Esophagus muscularis mucosa (tissue), 4 donors: ENCODE data around the gene DOCK1. TPM values are rescaled to one million over a fixed set of nuclear protein-coding genes. Genes with fewer than 3 reads are reported as not detected.

Source experiments
- DNase-seq: peaks from one replicate; pipeline ENCODE4 v3.0.0-alpha.2; 2017; ENCODE audit errors: extremely low spot score
- H3K27ac ChIP-seq, 4 donors: fragments of 200-600 bp; sonication (generic); replicated peaks in 1 of 4; 1 replicate in 3 of 4; 2 replicates in 1 of 4; pipeline ENCODE4 v1.5.1; 2016 to 2019; ENCODE audit warnings: mild to moderate bottlenecking in 1 of 4
- H3K27me3 ChIP-seq, 4 donors: fragments of 200-600 bp; sonication (generic); one replicate each; pipeline versions ENCODE4 v1.5.1 to v1.6.0; 2016 to 2019
- H3K36me3 ChIP-seq, 4 donors: fragments of 200-600 bp; sonication (generic); one replicate each; pipeline ENCODE4 v1.5.1; 2016 to 2019
- H3K4me1 ChIP-seq, 4 donors: fragments of 200-600 bp; sonication (generic); one replicate each; pipeline ENCODE4 v1.5.1; 2016 to 2019
- H3K4me3 ChIP-seq, 4 donors: fragments of 200-600 bp; sonication (generic); 1 replicate in 2 of 4; 2 replicates in 2 of 4; pipeline ENCODE4 v1.5.1; 2016 to 2019; ENCODE audit warnings: mild to moderate bottlenecking in 4 of 4, moderate library complexity in 1 of 4
- H3K9me3 ChIP-seq, 4 donors: fragments of 200-600 bp; sonication (generic); 1 replicate in 3 of 4; 2 replicates in 1 of 4; pipeline ENCODE4 v1.5.1; 2016 to 2019
- CTCF ChIP-seq, 3 experiments: fragments of 200-600 bp in 2 of 3; fragments of 450-650 bp in 1 of 3; sonication (generic) in 2 of 3; IDR thresholded peaks; one replicate each; pipeline ENCODE4 v1.5.1; 2017 to 2019; ENCODE audit warnings: antibody characterized with exemption in 3 of 3, mild to moderate bottlenecking in 2 of 3, moderate library complexity in 1 of 3
- EP300 ChIP-seq: sonication (generic); formaldehyde crosslinking; IDR thresholded peaks from one replicate; pipeline ENCODE4 v1.6.1; 2017; ENCODE audit warnings: antibody characterized with exemption
- POLR2A ChIP-seq: fragments of 450-650 bp; IDR thresholded peaks from one replicate; pipeline ENCODE4 v1.6.1; 2017; ENCODE audit warnings: antibody characterized with exemption, moderate library complexity, mild to moderate bottlenecking, low read depth
- POLR2AphosphoS5 ChIP-seq, 2 donors: sonication (generic); formaldehyde crosslinking; IDR thresholded peaks; one replicate each; pipeline ENCODE4 v1.6.1; 2017; ENCODE audit warnings: antibody characterized with exemption in 2 of 2
- WGBS: methylation state at CpG from one replicate; pipeline ENCODE4 v1.1.5; 2018; 5-methylcytosine and 5-hydroxymethylcytosine counted together
- intact Hi-C: fragments of 100-400 bp; cut with DNase I; formaldehyde crosslinking; loops from one replicate; pipeline ENCODE4 v1.15.1; 2023
- total RNA-seq, 4 donors: library from RNA; depleted of rRNA; stranded (reverse); fragments of >200 nt; gene quantifications; one replicate each; pipeline versions ENCODE4 v1.1.0 to v1.2.1, GENCODE V29; 2016

DOCK1 gene
- total RNA-seq, 4 donors from 2014 or later = 41.4 to 60.3 (median 55.3) TPM

DNA sequence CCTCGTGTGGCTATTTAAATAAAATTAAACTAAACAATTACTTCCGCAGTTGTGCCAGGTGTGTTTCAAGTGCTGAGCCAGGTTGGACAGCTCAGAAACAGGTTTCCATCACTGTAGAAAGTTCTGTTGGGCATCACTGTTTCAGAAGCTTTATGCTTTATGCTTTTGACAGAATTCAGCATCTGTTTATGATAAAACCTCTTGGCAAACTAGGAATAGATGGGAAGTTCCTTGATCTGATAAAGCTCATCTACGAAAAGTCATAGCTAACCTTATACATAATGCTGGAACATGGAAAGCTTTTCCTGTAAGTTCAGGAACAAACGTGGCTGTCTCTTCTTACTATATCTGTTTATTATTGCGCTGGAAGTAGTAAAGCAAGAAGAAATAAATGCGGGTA lies 143.4 kb downstream of the DOCK1 start:
- 84% methylated on average over 6 of the region's 6 CpGs for WGBS
- no peak overlapping the region for H3K4me3 ChIP-seq
- intact Hi-C loops = no loop called here

GRCh38 chr10:127052001-127052400 lies 146.8 kb downstream of the DOCK1 start:
- no peak for DNase-seq
- WGBS = 87% methylated on average over 9 of the region's 9 CpGs
- peaks cover 0 to 4% (median 1%) of the 10 kb centered on the region in 4 donors for H3K9me3 ChIP-seq
- H3K4me1 ChIP-seq = no peaks in the 10 kb centered on the region
- H3K27ac ChIP-seq = no peak overlapping the region
- no peak for TF ChIP-seq POLR2AphosphoS5 (IDR thresholded peaks at IDR 0.05)
- no peak for TF ChIP-seq EP300
- TF ChIP-seq CTCF (IDR thresholded peaks at IDR 0.05) = no peak
- TF ChIP-seq POLR2A = no peak
- H3K27me3 ChIP-seq = no peaks in the 10 kb centered on the region
- intact Hi-C loops = no loop called here
- H3K4me3 ChIP-seq = no peak overlapping the region
- H3K36me3 ChIP-seq = peaks cover 4 to 44% (median 36%) of the 10 kb centered on the region in 4 donors

More for the DNA sequence above, 143.4 kb downstream of the DOCK1 start:
- peaks cover 4 to 36% (median 27%) of the 10 kb centered on the region in 4 donors for H3K36me3 ChIP-seq
- no peaks in the 10 kb centered on the region for H3K27me3 ChIP-seq
- TF ChIP-seq POLR2AphosphoS5 (IDR thresholded peaks at IDR 0.05) (no peak), POLR2A (no peak), CTCF (IDR thresholded peaks at IDR 0.05) (no peak)
- H3K9me3 ChIP-seq = no peaks in the 10 kb centered on the region
- H3K27ac ChIP-seq = no peak overlapping the region
- no peak for DNase-seq
- H3K4me1 ChIP-seq = no peaks in the 10 kb centered on the region

DNA sequence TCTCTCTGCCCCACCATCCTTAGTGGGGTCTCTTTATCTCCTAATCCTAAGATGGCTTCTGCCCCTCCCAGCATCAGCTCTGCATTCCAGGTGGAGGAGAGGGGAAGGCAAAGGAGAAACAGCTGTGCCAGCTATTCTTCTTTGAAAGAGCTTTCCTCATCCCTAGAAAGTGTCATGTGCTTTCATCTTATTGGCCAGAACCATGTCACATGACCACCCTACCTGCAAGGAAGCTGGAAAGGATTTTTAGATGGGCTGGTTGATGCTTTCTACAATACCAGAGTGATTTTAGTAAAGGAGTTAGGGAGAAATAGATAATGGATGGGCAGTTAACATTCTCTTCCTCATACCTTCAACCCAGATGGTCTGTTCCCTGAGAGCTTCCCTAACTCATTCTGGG lies 150.0 kb downstream of the DOCK1 start:
- H3K27me3 ChIP-seq = no peaks in the 10 kb centered on the region
- no peak for TF ChIP-seq CTCF (IDR thresholded peaks at IDR 0.05)
- no peak for TF ChIP-seq EP300
- TF ChIP-seq POLR2AphosphoS5 (IDR thresholded peaks at IDR 0.05) = no peak
- no peak overlapping the region for H3K27ac ChIP-seq
- peaks cover 4 to 62% (median 54%) of the 10 kb centered on the region in 4 donors for H3K36me3 ChIP-seq
- intact Hi-C loops = no loop called here
- no peaks in the 10 kb centered on the region for H3K4me1 ChIP-seq
- DNase-seq = no peak
- H3K4me3 ChIP-seq = no peak overlapping the region
- H3K9me3 ChIP-seq = peaks cover 0 to 30% (median 14%) of the 10 kb centered on the region in 4 donors

- H3K27ac ChIP-seq = no peak overlapping the region
- TF ChIP-seq POLR2A (no peak), POLR2AphosphoS5 (IDR thresholded peaks at IDR 0.05) (no peak), CTCF (IDR thresholded peaks at IDR 0.05) (no peak), EP300 (no peak)
- DNase-seq = no peak
- H3K4me3 ChIP-seq = no peak overlapping the region
- H3K27me3 ChIP-seq = no peaks in the 10 kb centered on the region
- no peaks in the 10 kb centered on the region for H3K4me1 ChIP-seq
- peaks cover 11 to 73% (median 59%) of the 10 kb centered on the region in 4 donors for H3K36me3 ChIP-seq
- peaks cover 0 to 30% (median 14%) of the 10 kb centered on the region in 4 donors for H3K9me3 ChIP-seq
- intact Hi-C loops = no loop called here
Measured at GRCh38 chr10:127059314-127059713, 154.1 kb downstream of the DOCK1 start.

DNA sequence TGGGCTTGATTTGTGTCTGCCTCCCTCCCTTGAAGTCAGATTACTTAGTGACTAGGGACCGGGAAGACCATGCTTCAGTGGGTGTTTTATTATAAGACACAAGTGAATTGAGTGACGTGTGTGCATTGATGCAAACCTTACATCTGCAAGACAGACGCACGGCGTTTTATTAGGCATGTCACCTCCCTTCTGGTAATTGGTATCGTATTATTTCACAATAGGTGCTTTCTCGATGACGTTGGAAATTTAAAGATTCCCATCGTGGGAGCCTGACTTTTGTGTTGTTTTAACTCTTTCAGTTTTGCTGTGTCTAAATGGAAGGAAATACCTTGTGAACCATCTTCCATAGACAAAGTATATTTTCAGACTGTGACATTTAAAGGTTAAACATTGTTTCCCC lies 158.5 kb downstream of the DOCK1 start:
- Histone ChIP-seq H3K4me3 (no peak overlapping the region), H3K27ac (no peak overlapping the region), H3K4me1 (no peaks in the 10 kb centered on the region), H3K9me3 (peaks cover 0 to 10% (median 5%) of the 10 kb centered on the region in 4 donors), H3K27me3 (no peaks in the 10 kb centered on the region), H3K36me3 (peaks cover 11 to 81% (median 59%) of the 10 kb centered on the region in 4 donors)
- intact Hi-C loops = no loop called here
- no peak for DNase-seq
- TF ChIP-seq POLR2A (no peak), POLR2AphosphoS5 (IDR thresholded peaks at IDR 0.05) (no peak), EP300 (no peak), CTCF (IDR thresholded peaks at IDR 0.05) (no peak)
- 94% methylated on average over 9 of the region's 9 CpGs for WGBS
